Activated B cell treated with CpG ODN at 0.5 μM for 24 hours (primary cell): Measurements from ENCODE around the gene LSAMP. TPM values are rescaled to one million over a fixed set of nuclear protein-coding genes. Genes with fewer than 3 reads are reported as not detected.

Experiments
- ATAC-seq: fragments of 200-7000 bp; cut with Tn5 transposase; one replicate; pipeline ENCODE4 v1.10.0; 2021; ENCODE audit warnings: low read depth, mild to moderate bottlenecking, moderate library complexity
- CTCF ChIA-PET: fragments of 350-600 bp; sonication (Branson Sonifier 250); formaldehyde crosslinking; loops from one replicate; lab custom pipeline; 2021; ENCODE audit warnings: antibody characterized with exemption; lab: Charles Lee
- POLR2A ChIA-PET: fragments of 350-600 bp; sonication (Branson Sonifier 250); formaldehyde crosslinking; loops from one replicate; lab custom pipeline; 2021; ENCODE audit warnings: antibody characterized with exemption; lab: Charles Lee
- DNase-seq: peaks from one replicate; pipeline ENCODE4 v3.0.0; 2022
- H3K27ac Mint-ChIP-seq: one replicate; pipeline ENCODE4 v1.8.0; 2020; ENCODE audit warnings: mixed read lengths
- H3K27me3 Mint-ChIP-seq: one replicate; pipeline ENCODE4 v1.8.0; 2021; ENCODE audit warnings: mixed read lengths
- H3K36me3 Mint-ChIP-seq: one replicate; pipeline ENCODE4 v1.8.0; 2021; ENCODE audit warnings: low read depth, mixed read lengths
- H3K4me1 Mint-ChIP-seq: one replicate; pipeline ENCODE4 v1.8.0; 2021; ENCODE audit warnings: mixed read lengths
- H3K4me3 Mint-ChIP-seq: one replicate; pipeline ENCODE4 v1.8.0; 2020; ENCODE audit warnings: mild to moderate bottlenecking, mixed read lengths
- H3K9me3 Mint-ChIP-seq: one replicate; pipeline ENCODE4 v1.8.0; 2020; ENCODE audit warnings: mixed read lengths
- intact Hi-C: fragments of 100-400 bp; cut with micrococcal nuclease; formaldehyde crosslinking; loops from one replicate; pipeline ENCODE4 v1.15.1; 2024
- total RNA-seq: library from RNA; stranded (reverse); gene quantifications from 2 replicates; pipeline ENCODE4 v1.2.3, GENCODE V29; 2022
- TF ChIP-seq, protein P1 (sequence below): fragments of 200-600 bp; IDR thresholded peaks from one replicate; pipeline ENCODE4 v1.8.0; 2022; ENCODE audit warnings: antibody characterized with exemption, mild to moderate bottlenecking

LSAMP gene
- total RNA-seq, 1 donor from 2014 or later: 0.16 TPM

DNA sequence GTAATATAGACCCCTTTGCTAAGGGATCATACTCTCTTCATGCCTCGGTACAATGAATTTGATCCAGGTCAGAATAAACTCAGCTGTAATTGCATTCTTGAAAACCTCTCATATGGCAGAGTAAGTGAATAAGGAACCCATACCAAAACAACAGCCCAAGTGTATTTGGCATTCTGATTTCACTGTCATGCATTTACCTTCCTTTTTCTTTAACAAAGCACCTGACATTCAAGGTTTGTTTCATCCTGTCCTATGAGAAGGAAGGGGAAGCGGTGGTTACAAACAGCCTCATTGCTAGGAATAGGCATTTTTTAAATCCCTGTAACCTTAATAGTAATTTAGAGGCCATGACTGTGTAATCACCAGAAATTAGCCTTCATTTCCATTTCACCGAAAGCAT is 97.1 kb downstream of the LSAMP start:
- POLR2A ChIA-PET: no interaction called here
- no peaks in the 10 kb centered on the region for H3K4me1 Mint-ChIP-seq
- intact Hi-C loops: no loop called here
- ATAC-seq (no peak), DNase-seq (no peak)
- TF ChIP-seq, protein P1, sequence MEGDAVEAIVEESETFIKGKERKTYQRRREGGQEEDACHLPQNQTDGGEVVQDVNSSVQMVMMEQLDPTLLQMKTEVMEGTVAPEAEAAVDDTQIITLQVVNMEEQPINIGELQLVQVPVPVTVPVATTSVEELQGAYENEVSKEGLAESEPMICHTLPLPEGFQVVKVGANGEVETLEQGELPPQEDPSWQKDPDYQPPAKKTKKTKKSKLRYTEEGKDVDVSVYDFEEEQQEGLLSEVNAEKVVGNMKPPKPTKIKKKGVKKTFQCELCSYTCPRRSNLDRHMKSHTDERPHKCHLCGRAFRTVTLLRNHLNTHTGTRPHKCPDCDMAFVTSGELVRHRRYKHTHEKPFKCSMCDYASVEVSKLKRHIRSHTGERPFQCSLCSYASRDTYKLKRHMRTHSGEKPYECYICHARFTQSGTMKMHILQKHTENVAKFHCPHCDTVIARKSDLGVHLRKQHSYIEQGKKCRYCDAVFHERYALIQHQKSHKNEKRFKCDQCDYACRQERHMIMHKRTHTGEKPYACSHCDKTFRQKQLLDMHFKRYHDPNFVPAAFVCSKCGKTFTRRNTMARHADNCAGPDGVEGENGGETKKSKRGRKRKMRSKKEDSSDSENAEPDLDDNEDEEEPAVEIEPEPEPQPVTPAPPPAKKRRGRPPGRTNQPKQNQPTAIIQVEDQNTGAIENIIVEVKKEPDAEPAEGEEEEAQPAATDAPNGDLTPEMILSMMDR: no peak
- H3K9me3 Mint-ChIP-seq: no peaks in the 10 kb centered on the region
- H3K4me3 Mint-ChIP-seq: no peak overlapping the region
- H3K27ac Mint-ChIP-seq: no peak overlapping the region
- no peaks in the 10 kb centered on the region for H3K27me3 Mint-ChIP-seq
- CTCF ChIA-PET: no interaction called here
- H3K36me3 Mint-ChIP-seq: no peaks in the 10 kb centered on the region

- DNase-seq (no peak), ATAC-seq (no peak)
- ChIA-PET CTCF (no interaction called here), POLR2A (no interaction called here)
- Mint-ChIP-seq H3K4me3 (no peak overlapping the region), H3K4me1 (no peaks in the 10 kb centered on the region), H3K9me3 (no peaks in the 10 kb centered on the region), H3K27me3 (no peaks in the 10 kb centered on the region), H3K27ac (no peak overlapping the region), H3K36me3 (no peaks in the 10 kb centered on the region)
- TF ChIP-seq, protein P1: no peak
- intact Hi-C loops: no loop called here
Observed at GRCh38 chr3:116342499-116342898, 102.8 kb downstream of the LSAMP start.

DNA sequence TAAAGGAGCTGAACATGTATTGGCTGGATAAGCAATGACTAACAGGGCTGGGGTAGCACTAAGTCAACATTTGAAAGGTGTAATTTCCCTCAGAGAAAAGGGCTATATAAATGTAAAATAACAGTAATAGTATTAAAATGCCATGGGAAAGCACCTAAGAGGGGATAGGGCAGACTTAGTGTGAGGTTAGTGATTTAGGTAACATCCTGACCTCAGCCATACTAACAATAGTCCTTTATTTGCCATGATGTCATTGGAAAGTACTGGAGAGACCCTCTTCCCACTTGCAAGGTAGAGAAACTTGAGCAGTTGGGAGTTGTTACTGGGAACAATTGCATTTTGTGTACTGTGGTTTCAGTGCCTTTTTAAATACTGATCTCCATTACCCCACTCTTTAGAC is 103.4 kb downstream of the LSAMP start:
- Mint-ChIP-seq H3K4me1 (no peaks in the 10 kb centered on the region), H3K27ac (no peak overlapping the region), H3K36me3 (no peaks in the 10 kb centered on the region), H3K27me3 (no peaks in the 10 kb centered on the region), H3K9me3 (no peaks in the 10 kb centered on the region), H3K4me3 (no peak overlapping the region)
- ChIA-PET CTCF (no interaction called here), POLR2A (no interaction called here)
- TF ChIP-seq, protein P1: no peak
- intact Hi-C loops: no loop called here
- ATAC-seq (no peak), DNase-seq (no peak)

DNA sequence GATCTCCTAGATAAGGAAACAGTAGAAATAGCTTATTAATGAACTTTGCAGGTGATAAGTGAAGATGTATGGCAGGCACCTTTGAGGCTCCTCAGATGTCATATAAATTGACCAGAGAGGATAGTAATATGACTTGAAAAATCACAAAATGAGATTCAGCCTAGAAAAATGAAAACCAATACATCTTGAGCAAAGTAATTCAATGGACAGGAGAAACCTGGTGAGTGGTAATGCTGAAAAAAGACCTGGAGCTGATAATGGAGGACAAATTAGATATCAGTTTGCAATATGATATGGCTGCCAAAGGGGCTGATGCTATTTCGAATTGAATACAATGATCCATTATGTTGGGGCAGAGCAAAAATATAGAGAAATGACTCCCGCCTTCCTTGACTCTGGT is 103.9 kb downstream of the LSAMP start:
- no peaks in the 10 kb centered on the region for H3K27me3 Mint-ChIP-seq
- H3K4me1 Mint-ChIP-seq: no peaks in the 10 kb centered on the region
- CTCF ChIA-PET: no interaction called here
- TF ChIP-seq, protein P1: no peak
- DNase-seq: no peak
- POLR2A ChIA-PET: no interaction called here
- H3K36me3 Mint-ChIP-seq: no peaks in the 10 kb centered on the region
- no peaks in the 10 kb centered on the region for H3K9me3 Mint-ChIP-seq
- ATAC-seq: no peak
- H3K4me3 Mint-ChIP-seq: no peak overlapping the region
- no peak overlapping the region for H3K27ac Mint-ChIP-seq
- intact Hi-C loops: no loop called here

DNA sequence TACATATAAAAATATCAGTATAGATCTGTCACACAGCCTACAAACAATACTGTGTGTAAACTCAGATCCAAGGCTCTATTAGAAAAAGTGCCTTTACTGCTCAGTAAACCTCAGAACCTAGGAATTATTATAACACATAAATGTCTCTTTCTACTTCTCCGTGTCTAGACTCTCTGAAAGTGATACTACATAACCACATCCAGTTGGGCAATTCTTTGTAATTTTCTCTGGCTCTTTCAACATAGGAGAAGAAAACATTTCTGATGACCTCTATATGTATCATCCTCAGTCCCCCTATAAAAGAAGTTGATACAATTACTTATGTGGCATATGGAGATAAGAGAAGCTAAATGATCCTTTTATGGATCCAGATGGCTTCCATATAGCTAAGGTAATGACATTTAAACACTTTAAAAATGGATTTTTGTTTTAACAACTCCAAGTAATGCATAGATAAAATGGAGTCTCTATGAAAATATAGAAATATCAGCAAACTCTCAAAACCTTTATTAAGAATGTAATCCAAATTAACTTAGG is 104.5 kb downstream of the LSAMP start:
- intact Hi-C loops: no loop called here
- POLR2A ChIA-PET: no interaction called here

More for the DNA sequence above, 104.5 kb downstream of the LSAMP start:
- CTCF ChIA-PET: no interaction called here
- ATAC-seq: no peak
- Mint-ChIP-seq H3K36me3 (no peaks in the 10 kb centered on the region), H3K4me3 (no peak overlapping the region), H3K4me1 (no peaks in the 10 kb centered on the region), H3K9me3 (no peaks in the 10 kb centered on the region), H3K27me3 (no peaks in the 10 kb centered on the region), H3K27ac (no peak overlapping the region)
- TF ChIP-seq, protein P1: no peak
- no peak for DNase-seq
